K562 (cell line): ENCODE results near the gene CHST1. TPM values are rescaled to one million over a fixed set of nuclear protein-coding genes. Genes with fewer than 3 reads are reported as not detected.

ENCODE experiments used
- ATAC-seq: fragments of 200-7000 bp; cut with Tn5 transposase; 3 replicates; pipeline ENCODE4 v1.9.1; 2020; ENCODE audit warnings: moderate library complexity
- BruUV-seq: library from RNA; stranded (reverse); fragments of 400-500 nt; replicated peaks from 2 replicates; lab custom pipeline; 2021; lab: Mats Ljungman, UMichigan
- CTCF ChIA-PET: fragments of 300-600 bp; formaldehyde crosslinking; extraction: SDS; loops from one replicate; lab custom pipeline; 2021; ENCODE audit warnings: low intra/inter-chr PET ratio; lab: Yijun Ruan, JAX
- POLR2A ChIA-PET: fragments of 300-600, 350-650 bp; sonication (Branson Sonifier 250); formaldehyde crosslinking; extraction: SDS; loops from one replicate; lab custom pipeline; 2021; ENCODE audit warnings: antibody characterized with exemption, inconsistent platforms; lab: Yijun Ruan, JAX
- DNase-seq, 4 experiments: peaks; one replicate each; pipeline versions ENCODE4 v3.0.0 to v3.0.0-alpha.2; 2011 to 2018; ENCODE audit warnings: low spot score in 3 of 4, mixed read lengths in 3 of 4; ENCODE audit errors: extremely low read depth in 1 of 4
- FAIRE-seq: peaks from 2 replicates; lab custom pipeline; 2011; peaks lifted over from hg19 to GRCh38; lab: Jason Lieb, UNC
- H2AFZ ChIP-seq: 2 replicates; pipeline ENCODE4 v1.6.0; 2011; ENCODE audit warnings: low read depth, low read length, control low read depth, inconsistent platforms
- H3K27ac ChIP-seq: fragments of 200-600 bp; 3 replicates; pipeline ENCODE4 v1.8.0; 2011; ENCODE audit warnings: low read depth, mild to moderate bottlenecking, control low read depth, inconsistent platforms, low read length, moderate library complexity, mixed read lengths; ENCODE audit errors: extremely low read depth
- H3K27me3 ChIP-seq, 2 experiments: fragments of 300-600 bp in 1 of 2; 2 replicates in 1 of 2; 3 replicates in 1 of 2; pipeline versions ENCODE4 v1.6.0 to v1.8.0; 2011; ENCODE audit warnings: inconsistent platforms in 2 of 2, low read length in 2 of 2, mild to moderate bottlenecking in 1 of 2, mixed read lengths in 1 of 2, moderate library complexity in 1 of 2; ENCODE audit not compliant: control insufficient read depth in 2 of 2, insufficient read depth in 2 of 2
- H3K36me3 ChIP-seq: fragments of 300-600 bp; 3 replicates; pipeline ENCODE4 v1.8.0; 2011; ENCODE audit warnings: mild to moderate bottlenecking, low read length, inconsistent platforms; ENCODE audit not compliant: control insufficient read depth, insufficient read depth
- H3K4me1 ChIP-seq, 2 experiments: fragments of 200-600 bp in 1 of 2; replicated peaks in 1 of 2; 2 replicates in 1 of 2; 3 replicates in 1 of 2; pipeline versions ENCODE4 v1.5.1 to v1.8.0; 2011; ENCODE audit warnings: inconsistent platforms in 2 of 2, low read length in 2 of 2, mild to moderate bottlenecking in 1 of 2, mixed read lengths in 1 of 2, moderate library complexity in 1 of 2; ENCODE audit not compliant: control insufficient read depth in 2 of 2, insufficient read depth in 2 of 2
- H3K4me2 ChIP-seq: 2 replicates; pipeline ENCODE4 v1.6.1; 2011; ENCODE audit warnings: low read length, control low read depth, inconsistent platforms, mixed read lengths; ENCODE audit not compliant: insufficient read depth
- H3K4me3 ChIP-seq: fragments of 200-600 bp; sonication (generic), shearing (Covaris generic); 2 replicates; pipeline ENCODE4 v1.5.1; 2016; ENCODE audit warnings: control low read depth, inconsistent platforms
- H3K79me2 ChIP-seq: fragments of 200-600 bp; 3 replicates; pipeline ENCODE4 v1.8.0; 2011; ENCODE audit warnings: low read length, inconsistent platforms; ENCODE audit not compliant: control insufficient read depth, insufficient read depth
- H3K9ac ChIP-seq, 2 experiments: 2 replicates each; pipeline versions ENCODE4 v1.6.0 to v1.6.1; 2011; ENCODE audit warnings: low read depth in 2 of 2, low read length in 2 of 2, control low read depth in 1 of 2, inconsistent platforms in 1 of 2, mild to moderate bottlenecking in 1 of 2, mixed read lengths in 1 of 2; ENCODE audit not compliant: insufficient read depth in 1 of 2
- H3K9me1 ChIP-seq: one replicate; pipeline ENCODE4 v1.6.0; 2011; ENCODE audit warnings: inconsistent platforms, mild to moderate bottlenecking, low read length, moderate library complexity; ENCODE audit not compliant: control insufficient read depth, insufficient read depth
- H3K9me3 ChIP-seq: replicated peaks from 2 replicates; pipeline ENCODE4 v1.5.1; 2011; ENCODE audit warnings: low read depth, low read length, inconsistent platforms; ENCODE audit not compliant: control insufficient read depth, insufficient read depth
- H4K20me1 ChIP-seq: replicated peaks from 2 replicates; pipeline ENCODE4 v1.6.1; 2011; ENCODE audit warnings: low read length, inconsistent platforms, mixed read lengths; ENCODE audit not compliant: control insufficient read depth, insufficient read depth
- ADNP ChIP-seq: fragments of 200-800 bp; sonication (Bioruptor generic); IDR thresholded peaks from 2 replicates; pipeline ENCODE4 v1.6.1; 2016; ENCODE audit warnings: missing genetic modification characterization, missing compliant biosample characterization
- ATF6 ChIP-seq: sonication (generic); formaldehyde crosslinking; IDR thresholded peaks from 2 replicates; pipeline ENCODE4 v1.4.0; 2020; ENCODE audit warnings: mild to moderate bottlenecking, missing genetic modification reagents
- BRD4 ChIP-seq: fragments of 200-600 bp; sonication (generic); IDR thresholded peaks from 2 replicates; pipeline ENCODE4 v1.6.1; 2017; ENCODE audit warnings: inconsistent platforms
- CREM ChIP-seq: IDR thresholded peaks from 2 replicates; pipeline ENCODE4 v1.6.1; 2014; ENCODE audit warnings: antibody characterized with exemption, low read depth
- ETV6 ChIP-seq, 3 experiments: fragments of 150-350 bp in 1 of 3; sonication (generic) in 1 of 3; formaldehyde crosslinking in 1 of 3; IDR thresholded peaks; 2 replicates each; pipeline versions ENCODE4 v1.6.1 to v1.8.0; 2014 to 2022; ENCODE audit warnings: borderline replicate concordance in 2 of 3, low read depth in 2 of 3, antibody characterized with exemption in 1 of 3, low read length in 1 of 3, mild to moderate bottlenecking in 1 of 3, missing genetic modification reagents in 1 of 3
- GTF2F1 ChIP-seq: IDR thresholded peaks from 2 replicates; pipeline ENCODE4 v1.6.1; 2011; ENCODE audit warnings: low read depth, low read length, improper control_type of control experiment
- HDAC6 ChIP-seq: IDR thresholded peaks from 2 replicates; pipeline ENCODE4 v1.6.1; 2012; ENCODE audit warnings: low read depth, mild to moderate bottlenecking, control low read depth, inconsistent platforms, low read length, moderate library complexity
- HNRNPL ChIP-seq: fragments of 200-400 bp; formaldehyde crosslinking; IDR thresholded peaks from 2 replicates; pipeline ENCODE4 v1.6.1; 2017; ENCODE audit warnings: low read depth, mild to moderate bottlenecking, low read length
- MAZ ChIP-seq, 2 experiments: fragments of 450-650 bp in 1 of 2; sonication (generic) in 1 of 2; formaldehyde crosslinking; IDR thresholded peaks in 1 of 2; conservative IDR thresholded peaks in 1 of 2; 2 replicates each; pipeline versions ENCODE4 v1.4.0 to v1.5.0; 2020; ENCODE audit warnings: mild to moderate bottlenecking in 1 of 2, missing genetic modification reagents in 1 of 2
- MCM3 ChIP-seq: fragments of 450-650 bp; IDR thresholded peaks from 2 replicates; pipeline ENCODE4 v1.6.1; 2016
- PCBP2 ChIP-seq: fragments of 200-400 bp; formaldehyde crosslinking; IDR thresholded peaks from 2 replicates; pipeline ENCODE4 v1.6.1; 2018; ENCODE audit warnings: low read length, low read depth, mild to moderate bottlenecking, moderate library complexity; ENCODE audit not compliant: poor library complexity, severe bottlenecking
- POU5F1 ChIP-seq: fragments of 150-350 bp; IDR thresholded peaks from 2 replicates; pipeline ENCODE4 v1.6.1; 2014; ENCODE audit warnings: borderline replicate concordance, low read length, low read depth, mild to moderate bottlenecking; ENCODE audit not compliant: partially characterized antibody
- PURB ChIP-seq: sonication (generic); formaldehyde crosslinking; IDR thresholded peaks from 2 replicates; pipeline ENCODE4 v1.9.0; 2021; ENCODE audit warnings: low read depth, mild to moderate bottlenecking, missing genetic modification reagents
- SAP30 ChIP-seq: fragments of 200-600 bp; sonication (generic); IDR thresholded peaks from 2 replicates; pipeline ENCODE4 v1.6.1; 2012; ENCODE audit warnings: borderline replicate concordance, low read depth, mild to moderate bottlenecking, moderate library complexity, low read length, control low read depth, inconsistent platforms; ENCODE audit not compliant: insufficient read depth, poor library complexity, severe bottlenecking
- TAF1 ChIP-seq: IDR thresholded peaks from 2 replicates; pipeline ENCODE4 v1.6.1; 2011; ENCODE audit warnings: mild to moderate bottlenecking, low read length, moderate library complexity; ENCODE audit not compliant: insufficient read depth, control insufficient read depth, severe bottlenecking; ENCODE audit errors: extremely low read depth
- U2AF2 ChIP-seq: fragments of 200-400 bp; formaldehyde crosslinking; optimal IDR thresholded peaks from 2 replicates; pipeline ENCODE3; 2017; ENCODE audit warnings: low read depth, mild to moderate bottlenecking, low read length
- XRCC3 ChIP-seq: fragments of 450-650 bp; IDR thresholded peaks from 2 replicates; pipeline ENCODE4 v1.6.1; 2017; ENCODE audit warnings: mild to moderate bottlenecking, moderate library complexity
- ZNF184 ChIP-seq: sonication (generic); formaldehyde crosslinking; IDR thresholded peaks from 2 replicates; pipeline ENCODE4 v1.5.0; 2020; ENCODE audit warnings: missing genetic modification reagents
- ZNF3 ChIP-seq: fragments of 250-450 bp; sonication (Bioruptor Pico); IDR thresholded peaks from 2 replicates; pipeline ENCODE4 v1.5.0; 2021; ENCODE audit warnings: mild to moderate bottlenecking, moderate library complexity
- ZNF398 ChIP-seq: fragments of 250-450 bp; sonication (Bioruptor Pico); IDR thresholded peaks from 2 replicates; pipeline ENCODE4 v1.8.0; 2021; ENCODE audit warnings: moderate library complexity, mild to moderate bottlenecking, inconsistent platforms
- WGBS: fragments of 100-300 bp; shearing (Covaris generic); methylation state at CpG from one replicate; pipeline ENCODE4 v1.1.6; 2016; ENCODE audit warnings: low coverage, mixed read lengths; ENCODE audit not compliant: insufficient coverage; ENCODE audit errors: missing lambda C conversion rate; 5-methylcytosine and 5-hydroxymethylcytosine counted together
- in situ Hi-C: fragments of 300-500 bp; cut with MboI; formaldehyde crosslinking; loops from 4 replicates; pipeline ENCODE4 v1.15.0; 2018; ENCODE audit warnings: inconsistent platforms, mixed read lengths
- intact Hi-C: fragments of 100-400 bp; cut with micrococcal nuclease; formaldehyde crosslinking; loops from 2 replicates; pipeline ENCODE4 v1.14.2; 2022
- polyA plus RNA-seq, 8 experiments: library from polyadenylated mRNA; depleted of rRNA in 4 of 8; stranded (reverse) in 5 of 8; unstranded in 3 of 8; fragments of >200 nt; fragmentation: Nextera tagmentation in 2 of 8; fragmentation: Illumina TruSeq in 1 of 8; extraction: Ambion mirVana in 2 of 8; extraction: Trizol in 1 of 8; gene quantifications; 2 replicates each; pipeline versions ENCODE4 v1.2.1 to v1.2.3, GENCODE V29; 2011 to 2014; ENCODE audit warnings: inconsistent platforms in 1 of 8, missing spikeins in 1 of 8
- total RNA-seq, 7 experiments: library from RNA; depleted of rRNA in 6 of 7; stranded (reverse); fragments of >200 nt in 6 of 7; fragmentation: Illumina TruSeq in 2 of 7; extraction: Trizol in 2 of 7; gene quantifications; 2 replicates each; pipeline versions ENCODE4 v1.2.1 to v1.2.3, GENCODE V29; 2011 to 2021; ENCODE audit warnings: low replicate concordance in 1 of 7

CHST1 gene
- total and polyA plus RNA-seq, 9 of the 15 experiments (the other 6 are each of a cell fraction or from before 2014, with no cell fraction given): 0.04 to 0.32 (median 0.18) TPM; not detected in 4

GRCh38 chr11:45669146-45669545, 3.7 kb upstream of the CHST1 start:
- TF ChIP-seq XRCC3 (no peak), ZNF398 (CRISPR knock-in tag) (no peak), ZNF3 (CRISPR knock-in tag) (no peak), ETV6 (IDR thresholded peaks at IDR 0.05; ENCODE audit: borderline replicate concordance in 1 of 2, low read depth in 2 of 2, low read length in 1 of 2) (no peak), ETV6 (CRISPR knock-in tag; IDR thresholded peaks at IDR 0.05; ENCODE audit: borderline replicate concordance) (no peak), ATF6 (no peak), HNRNPL (no peak), BRD4 (no peak), ADNP (no peak), HDAC6 (no peak), POU5F1 (no peak), MAZ (CRISPR knock-in tag; conservative IDR thresholded peaks at IDR 0.05 in 1 of 2, IDR thresholded peaks at IDR 0.05 in 1 of 2) (no peak), PURB (CRISPR knock-in tag) (no peak), PCBP2 (no peak), ZNF184 (CRISPR knock-in tag) (no peak), SAP30 (no peak), TAF1 (no peak), MCM3 (no peak), GTF2F1 (no peak), U2AF2 (no peak), CREM (no peak)
- H2AFZ ChIP-seq: no peak overlapping the region
- DNase-seq (no peak), FAIRE-seq (no peak), ATAC-seq (no peak)
- no peaks in the 10 kb centered on the region for H3K36me3 ChIP-seq
- intact Hi-C loops (no loop called here), in situ Hi-C loops (no loop called here)
- WGBS: 0% methylated on average over 3 of the region's 3 CpGs
- CTCF ChIA-PET: no interaction called here
- no peak overlapping the region for H3K4me2 ChIP-seq
- no TSS peak for BruUV-seq
- no peak overlapping the region for H3K9ac ChIP-seq
- no peaks in the 10 kb centered on the region for H3K9me3 ChIP-seq
- H3K4me1 ChIP-seq: peaks cover 0 to 18% of the 10 kb centered on the region in 2 experiments; a peak in 2 of 5 replicates
- no peaks in the 10 kb centered on the region for H3K9me1 ChIP-seq
- H4K20me1 ChIP-seq: no peaks in the 10 kb centered on the region
- H3K4me3 ChIP-seq: no peak overlapping the region
- H3K79me2 ChIP-seq: no peaks in the 10 kb centered on the region
- H3K27ac ChIP-seq: no peak overlapping the region
- POLR2A ChIA-PET: interaction anchor here (0.7 kb wide), 1 partner anchor 10 kb away, joined by 3 read pairs; no protein-coding TSS in a partner anchor
- H3K27me3 ChIP-seq: peaks cover 23 to 51% of the 10 kb centered on the region in 2 experiments
